KMS-11 (cell line): Measurements from ENCODE around the gene SMAD3.

Experiments used
- H2AFZ ChIP-seq: fragments of 200-600 bp; sonication (generic); 2 replicates; pipeline ENCODE4 v1.6.1; 2016; ENCODE audit warnings: antibody characterized with exemption, mixed run types, low read depth
- H3K27ac ChIP-seq: fragments of 200-600 bp; sonication (generic); 2 replicates; pipeline ENCODE4 v1.6.1; 2016; ENCODE audit warnings: mild to moderate bottlenecking, mixed run types
- H3K27me3 ChIP-seq: fragments of 200-600 bp; sonication (generic); 2 replicates; pipeline ENCODE4 v1.6.1; 2017; ENCODE audit warnings: mild to moderate bottlenecking, low read depth, mixed run types, moderate library complexity; ENCODE audit not compliant: insufficient read depth
- H3K36me3 ChIP-seq: fragments of 200-600 bp; sonication (generic); 2 replicates; pipeline ENCODE4 v1.6.1; 2017; ENCODE audit warnings: mild to moderate bottlenecking, mixed run types; ENCODE audit not compliant: insufficient read depth
- H3K4me1 ChIP-seq: fragments of 200-600 bp; sonication (generic); 2 replicates; pipeline ENCODE4 v1.6.1; 2016; ENCODE audit warnings: mild to moderate bottlenecking, low read depth, mixed run types; ENCODE audit not compliant: poor library complexity, severe bottlenecking
- H3K4me2 ChIP-seq: fragments of 200-600 bp; sonication (generic); 2 replicates; pipeline ENCODE4 v1.7.0; 2016; ENCODE audit warnings: mild to moderate bottlenecking, mixed run types
- H3K4me3 ChIP-seq: fragments of 200-600 bp; sonication (generic); IDR thresholded peaks from 2 replicates; pipeline ENCODE4 v1.6.1; 2017; ENCODE audit warnings: low read depth, low read length, mixed read lengths; ENCODE audit not compliant: insufficient read depth
- H3K79me2 ChIP-seq: fragments of 200-600 bp; sonication (generic); 2 replicates; pipeline ENCODE4 v1.6.1; 2016; ENCODE audit warnings: low read depth, mixed run types; ENCODE audit not compliant: insufficient read depth
- H3K9ac ChIP-seq: fragments of 200-600 bp; sonication (generic); 2 replicates; pipeline ENCODE4 v1.6.1; 2016; ENCODE audit warnings: mild to moderate bottlenecking, mixed run types
- H4K20me1 ChIP-seq: fragments of 200-600 bp; sonication (generic); 2 replicates; pipeline ENCODE4 v1.6.1; 2016; ENCODE audit warnings: mild to moderate bottlenecking, mixed run types; ENCODE audit not compliant: insufficient read depth
- CTCF ChIP-seq: fragments of 200-600 bp; sonication (generic); conservative IDR thresholded peaks from 2 replicates; pipeline ENCODE4 v1.6.1; 2017; ENCODE audit warnings: low read depth, mild to moderate bottlenecking, antibody characterized with exemption, low read length, moderate library complexity, mixed read lengths

SMAD3 gene

GRCh38 chr15:67124111-67124510, 58.7 kb downstream of the SMAD3 start:
- H3K4me1 ChIP-seq, result no peaks in the 10 kb centered on the region
- H2AFZ ChIP-seq, result no peak overlapping the region
- no peaks in the 10 kb centered on the region for H3K79me2 ChIP-seq
- no peak overlapping the region for H3K4me2 ChIP-seq
- H3K27ac ChIP-seq, result no peak overlapping the region
- no peak overlapping the region for H3K9ac ChIP-seq
- no peak overlapping the region for H3K4me3 ChIP-seq
- no peaks in the 10 kb centered on the region for H3K36me3 ChIP-seq
- H4K20me1 ChIP-seq, result no peaks in the 10 kb centered on the region
- H3K27me3 ChIP-seq, result no peaks in the 10 kb centered on the region
- no peak for TF ChIP-seq CTCF

- Histone ChIP-seq H3K79me2 (no peaks in the 10 kb centered on the region), H3K27ac (no peak overlapping the region), H3K4me1 (no peaks in the 10 kb centered on the region), H3K4me2 (no peak overlapping the region), H3K27me3 (no peaks in the 10 kb centered on the region), H4K20me1 (no peaks in the 10 kb centered on the region), H2AFZ (no peak overlapping the region), H3K9ac (no peak overlapping the region), H3K4me3 (no peak overlapping the region), H3K36me3 (no peaks in the 10 kb centered on the region)
- no peak for TF ChIP-seq CTCF
Measured at GRCh38 chr15:67124911-67125588, 59.6 kb downstream of the SMAD3 start.

GRCh38 chr15:67125589-67126502, 60.4 kb downstream of the SMAD3 start:
- no peak for TF ChIP-seq CTCF
- Histone ChIP-seq H3K4me1 (no peaks in the 10 kb centered on the region), H3K79me2 (no peaks in the 10 kb centered on the region), H3K4me2 (no peak overlapping the region), H3K9ac (no peak overlapping the region), H3K27me3 (no peaks in the 10 kb centered on the region), H2AFZ (no peak overlapping the region), H3K4me3 (no peak overlapping the region), H3K36me3 (no peaks in the 10 kb centered on the region), H4K20me1 (no peaks in the 10 kb centered on the region), H3K27ac (no peak overlapping the region)

- no peaks in the 10 kb centered on the region for H3K27me3 ChIP-seq
- no peaks in the 10 kb centered on the region for H4K20me1 ChIP-seq
- no peaks in the 10 kb centered on the region for H3K4me1 ChIP-seq
- no peak overlapping the region for H2AFZ ChIP-seq
- H3K36me3 ChIP-seq, result no peaks in the 10 kb centered on the region
- H3K9ac ChIP-seq, result no peak overlapping the region
- H3K27ac ChIP-seq, result no peak overlapping the region
- H3K4me2 ChIP-seq, result no peak overlapping the region
- TF ChIP-seq CTCF, result no peak
- no peaks in the 10 kb centered on the region for H3K79me2 ChIP-seq
- H3K4me3 ChIP-seq, result no peak overlapping the region
Measured at GRCh38 chr15:67126551-67127330, 61.3 kb downstream of the SMAD3 start.
